HAP-1 (cell line): ENCODE data around the gene SRRM4.

Experiments
- DNase-seq, 2 experiments: peaks; one replicate each; pipeline ENCODE4 v3.0.0-alpha.2; 2016 to 2020; ENCODE audit warnings: low spot score in 2 of 2
- H3K27me3 ChIP-seq: fragments of 250-450 bp; sonication (Bioruptor Pico); 2 replicates; pipeline ENCODE4 v1.5.1; 2020; ENCODE audit warnings: low read depth, mild to moderate bottlenecking, moderate library complexity
- H3K36me3 ChIP-seq: fragments of 250-450 bp; sonication (Bioruptor Pico); replicated peaks from 2 replicates; pipeline ENCODE4 v1.5.1; 2020; ENCODE audit warnings: mild to moderate bottlenecking
- H3K4me1 ChIP-seq: fragments of 250-450 bp; sonication (Bioruptor Pico); 2 replicates; pipeline ENCODE4 v1.5.1; 2020; ENCODE audit warnings: mild to moderate bottlenecking
- H3K4me3 ChIP-seq: fragments of 250-450 bp; sonication (Bioruptor Pico); 2 replicates; pipeline ENCODE4 v1.5.1; 2020; ENCODE audit warnings: mild to moderate bottlenecking, moderate library complexity
- H3K9me3 ChIP-seq: fragments of 250-450 bp; sonication (Bioruptor Pico); 2 replicates; pipeline ENCODE4 v1.5.1; 2020; ENCODE audit warnings: mild to moderate bottlenecking, moderate library complexity
- in situ Hi-C: fragments of 300-500 bp; cut with MboI; formaldehyde crosslinking; loops from 3 replicates; pipeline ENCODE4 v1.14.3; 2020; ENCODE audit warnings: low sequenced_read_pairs, inconsistent platforms, mixed read lengths

Gene SRRM4

GRCh38 chr12:118981285-118982211, at the start of gene SRRM4:
TSS of gene SRRM4 (plus strand) at chr12:118981541. CDS start at chr12:118981883, 342 bp downstream.
- in situ Hi-C loops, result no loop called here
- Histone ChIP-seq H3K36me3 (no peaks in the 10 kb centered on the region), H3K4me3 (no peak within 1 kb of the TSS), H3K9me3 (no peaks in the 10 kb centered on the region), H3K4me1 (no peaks in the 10 kb centered on the region), H3K27me3 (no peaks in the 10 kb centered on the region)
- peak; percentile 39 to 74 for DNase-seq

GRCh38 chr12:118946256-118946655, 35.1 kb upstream of the SRRM4 start:
- no peak for DNase-seq
- H3K27me3 ChIP-seq, result no peaks in the 10 kb centered on the region
- no peaks in the 10 kb centered on the region for H3K4me1 ChIP-seq
- no peak overlapping the region for H3K4me3 ChIP-seq
- no peaks in the 10 kb centered on the region for H3K9me3 ChIP-seq
- in situ Hi-C loops, result no loop called here
- H3K36me3 ChIP-seq, result no peaks in the 10 kb centered on the region

- Histone ChIP-seq H3K4me3 (no peak overlapping the region), H3K36me3 (no peaks in the 10 kb centered on the region), H3K27me3 (no peaks in the 10 kb centered on the region), H3K9me3 (no peaks in the 10 kb centered on the region), H3K4me1 (no peaks in the 10 kb centered on the region)
- in situ Hi-C loops, result no loop called here
- no peak for DNase-seq
Measured at GRCh38 chr12:118958520-118958919, 22.8 kb upstream of the SRRM4 start.

- H3K4me1 ChIP-seq, result no peaks in the 10 kb centered on the region
- no peak for DNase-seq
- H3K4me3 ChIP-seq, result no peak overlapping the region
- H3K9me3 ChIP-seq, result no peaks in the 10 kb centered on the region
- no peaks in the 10 kb centered on the region for H3K27me3 ChIP-seq
- in situ Hi-C loops, result no loop called here
- H3K36me3 ChIP-seq, result no peaks in the 10 kb centered on the region
Measured at GRCh38 chr12:118959348-118959747, 22.0 kb upstream of the SRRM4 start.

GRCh38 chr12:118959985-118960560, 21.3 kb upstream of the SRRM4 start:
- Histone ChIP-seq H3K4me1 (no peaks in the 10 kb centered on the region), H3K4me3 (no peak overlapping the region), H3K36me3 (no peaks in the 10 kb centered on the region), H3K9me3 (no peaks in the 10 kb centered on the region), H3K27me3 (no peaks in the 10 kb centered on the region)
- in situ Hi-C loops, result no loop called here
- no peak for DNase-seq

GRCh38 chr12:118960865-118961264, 20.5 kb upstream of the SRRM4 start:
- H3K4me3 ChIP-seq, result no peak overlapping the region
- no peaks in the 10 kb centered on the region for H3K9me3 ChIP-seq
- H3K27me3 ChIP-seq, result no peaks in the 10 kb centered on the region
- H3K36me3 ChIP-seq, result no peaks in the 10 kb centered on the region
- in situ Hi-C loops, result no loop called here
- H3K4me1 ChIP-seq, result no peaks in the 10 kb centered on the region
- no peak for DNase-seq

- in situ Hi-C loops, result no loop called here
- H3K4me3 ChIP-seq, result no peak overlapping the region
- H3K4me1 ChIP-seq, result no peaks in the 10 kb centered on the region
- DNase-seq, result no peak
- no peaks in the 10 kb centered on the region for H3K9me3 ChIP-seq
- no peaks in the 10 kb centered on the region for H3K27me3 ChIP-seq
- H3K36me3 ChIP-seq, result no peaks in the 10 kb centered on the region
Measured at GRCh38 chr12:118964988-118965387, 16.4 kb upstream of the SRRM4 start.

GRCh38 chr12:118970856-118971255, 10.5 kb upstream of the SRRM4 start:
- no peaks in the 10 kb centered on the region for H3K36me3 ChIP-seq
- no peaks in the 10 kb centered on the region for H3K27me3 ChIP-seq
- H3K4me3 ChIP-seq, result no peak overlapping the region
- in situ Hi-C loops, result no loop called here
- H3K4me1 ChIP-seq, result no peaks in the 10 kb centered on the region
- H3K9me3 ChIP-seq, result no peaks in the 10 kb centered on the region
- no peak for DNase-seq

- Histone ChIP-seq H3K4me1 (no peaks in the 10 kb centered on the region), H3K4me3 (no peak overlapping the region), H3K36me3 (no peaks in the 10 kb centered on the region), H3K9me3 (no peaks in the 10 kb centered on the region), H3K27me3 (no peaks in the 10 kb centered on the region)
- DNase-seq, result no peak
- in situ Hi-C loops, result no loop called here
Measured at GRCh38 chr12:118972982-118973381, 8.4 kb upstream of the SRRM4 start.

- Histone ChIP-seq H3K4me1 (no peaks in the 10 kb centered on the region), H3K4me3 (no peak overlapping the region), H3K9me3 (no peaks in the 10 kb centered on the region), H3K27me3 (no peaks in the 10 kb centered on the region), H3K36me3 (no peaks in the 10 kb centered on the region)
- peak; percentile 14 to 65 for DNase-seq
- in situ Hi-C loops, result no loop called here
Measured at GRCh38 chr12:118979763-118980406, 1.5 kb upstream of the SRRM4 start.

GRCh38 chr12:118980407-118981014, 830 bp upstream of the SRRM4 start:
- Histone ChIP-seq H3K27me3 (no peaks in the 10 kb centered on the region), H3K36me3 (no peaks in the 10 kb centered on the region), H3K4me1 (no peaks in the 10 kb centered on the region), H3K9me3 (no peaks in the 10 kb centered on the region), H3K4me3 (no peak overlapping the region)
- in situ Hi-C loops, result no loop called here
- peak in 1 of 2 experiments; percentile 8 for DNase-seq

- H3K4me1 ChIP-seq, result no peaks in the 10 kb centered on the region
- in situ Hi-C loops, result no loop called here
- no peaks in the 10 kb centered on the region for H3K9me3 ChIP-seq
- DNase-seq, result no peak
- H3K36me3 ChIP-seq, result no peaks in the 10 kb centered on the region
- no peaks in the 10 kb centered on the region for H3K27me3 ChIP-seq
- H3K4me3 ChIP-seq, result no peak overlapping the region
Measured at GRCh38 chr12:118982302-118982701, 961 bp downstream of the SRRM4 start.

- no peaks in the 10 kb centered on the region for H3K4me1 ChIP-seq
- no peaks in the 10 kb centered on the region for H3K36me3 ChIP-seq
- no peaks in the 10 kb centered on the region for H3K9me3 ChIP-seq
- DNase-seq, result no peak
- in situ Hi-C loops, result no loop called here
- H3K27me3 ChIP-seq, result no peaks in the 10 kb centered on the region
- H3K4me3 ChIP-seq, result no peak overlapping the region
Measured at GRCh38 chr12:118982984-118983761, 1.8 kb downstream of the SRRM4 start.
